ENCODE data around the gene G3BP1. TPM values are rescaled to one million over a fixed set of nuclear protein-coding genes. Genes with fewer than 3 reads are reported as not detected.

Gene G3BP1
- total and polyA plus RNA-seq, 9 of the 15 experiments (the other 6 are each of a cell fraction or from before 2014, with no cell fraction given) = 54.7 to 264 (median 105) TPM

DNA sequence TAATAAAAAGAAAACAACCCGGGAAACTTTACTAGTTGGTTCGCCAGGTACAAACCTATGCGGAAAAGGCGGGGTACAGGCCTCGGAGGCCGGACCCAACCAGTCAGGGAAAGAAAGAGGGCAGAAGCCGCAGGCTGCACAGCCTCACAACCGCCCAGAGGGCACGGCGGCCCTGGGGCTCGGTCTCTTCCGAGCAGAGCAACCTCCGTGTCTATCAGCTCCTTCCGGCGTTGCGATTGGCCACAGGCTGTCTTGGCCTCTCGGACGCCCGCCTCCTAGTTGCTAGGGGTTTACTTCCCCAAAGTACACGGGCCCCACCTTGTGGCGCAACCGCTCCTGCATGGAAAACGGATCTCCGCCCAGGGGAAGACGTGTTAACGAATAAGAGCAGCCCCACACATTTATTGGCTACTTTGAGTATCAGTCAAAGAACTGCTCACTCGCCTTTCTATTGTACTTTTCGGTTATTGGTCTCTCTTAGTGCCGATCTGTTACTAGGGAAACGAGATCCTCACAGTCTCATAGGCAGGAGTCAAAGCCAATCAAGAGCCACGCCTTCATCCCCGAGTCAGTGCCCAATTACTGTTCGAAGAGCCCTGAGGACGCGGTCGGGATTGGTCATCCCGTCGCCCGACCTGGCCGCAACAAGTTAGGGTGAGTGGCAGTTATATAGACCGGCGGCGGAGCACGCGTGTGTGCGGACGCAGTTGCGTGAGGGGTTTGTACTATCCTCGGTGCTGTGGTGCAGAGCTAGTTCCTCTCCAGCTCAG lies at the start of gene G3BP1 (continued):
- TF ChIP-seq, protein P1, sequence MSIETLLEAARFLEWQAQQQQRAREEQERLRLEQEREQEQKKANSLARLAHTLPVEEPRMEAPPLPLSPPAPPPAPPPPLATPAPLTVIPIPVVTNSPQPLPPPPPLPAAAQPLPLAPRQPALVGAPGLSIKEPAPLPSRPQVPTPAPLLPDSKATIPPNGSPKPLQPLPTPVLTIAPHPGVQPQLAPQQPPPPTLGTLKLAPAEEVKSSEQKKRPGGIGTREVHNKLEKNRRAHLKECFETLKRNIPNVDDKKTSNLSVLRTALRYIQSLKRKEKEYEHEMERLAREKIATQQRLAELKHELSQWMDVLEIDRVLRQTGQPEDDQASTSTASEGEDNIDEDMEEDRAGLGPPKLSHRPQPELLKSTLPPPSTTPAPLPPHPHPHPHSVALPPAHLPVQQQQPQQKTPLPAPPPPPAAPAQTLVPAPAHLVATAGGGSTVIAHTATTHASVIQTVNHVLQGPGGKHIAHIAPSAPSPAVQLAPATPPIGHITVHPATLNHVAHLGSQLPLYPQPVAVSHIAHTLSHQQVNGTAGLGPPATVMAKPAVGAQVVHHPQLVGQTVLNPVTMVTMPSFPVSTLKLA (conservative IDR thresholded peaks at IDR 0.05) = peak; percentile 92 to 96
- peak in 1 of 2 experiments; percentile 59; a peak in 1 of 3 replicates for TF ChIP-seq CBX3 (IDR thresholded peaks at IDR 0.05; ENCODE audit: borderline replicate concordance in 1 of 2, low read length in 2 of 2)
- TF ChIP-seq CTBP1 (IDR thresholded peaks at IDR 0.05; ENCODE audit: borderline replicate concordance) = peak; percentile 55; the same call in 1 of the 2 replicates
- 0 out of 2 replicates have a peak, but pooled peaks have one; percentile 20 for TF ChIP-seq SMARCC2 (IDR thresholded peaks at IDR 0.05; ENCODE audit: low read depth)
- no peak for TF ChIP-seq ZNF561 (CRISPR knock-in tag; conservative IDR thresholded peaks at IDR 0.05)
- TF ChIP-seq TBL1XR1 (IDR thresholded peaks at IDR 0.05; ENCODE audit: low read length in 2 of 2) = peak in 1 of 2 experiments; percentile 59; a peak in 2 of 4 replicates
- TF ChIP-seq, protein P2, sequence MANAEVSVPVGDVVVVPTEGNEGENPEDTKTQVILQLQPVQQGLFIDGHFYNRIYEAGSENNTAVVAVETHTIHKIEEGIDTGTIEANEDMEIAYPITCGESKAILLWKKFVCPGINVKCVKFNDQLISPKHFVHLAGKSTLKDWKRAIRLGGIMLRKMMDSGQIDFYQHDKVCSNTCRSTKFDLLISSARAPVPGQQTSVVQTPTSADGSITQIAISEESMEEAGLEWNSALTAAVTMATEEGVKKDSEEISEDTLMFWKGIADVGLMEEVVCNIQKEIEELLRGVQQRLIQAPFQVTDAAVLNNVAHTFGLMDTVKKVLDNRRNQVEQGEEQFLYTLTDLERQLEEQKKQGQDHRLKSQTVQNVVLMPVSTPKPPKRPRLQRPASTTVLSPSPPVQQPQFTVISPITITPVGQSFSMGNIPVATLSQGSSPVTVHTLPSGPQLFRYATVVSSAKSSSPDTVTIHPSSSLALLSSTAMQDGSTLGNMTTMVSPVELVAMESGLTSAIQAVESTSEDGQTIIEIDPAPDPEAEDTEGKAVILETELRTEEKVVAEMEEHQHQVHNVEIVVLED (CRISPR knock-in tag; IDR thresholded peaks at IDR 0.05) = peak; percentile 80
- no peak for TF ChIP-seq ZNF316 (IDR thresholded peaks at IDR 0.05)
- TF ChIP-seq, protein P3, sequence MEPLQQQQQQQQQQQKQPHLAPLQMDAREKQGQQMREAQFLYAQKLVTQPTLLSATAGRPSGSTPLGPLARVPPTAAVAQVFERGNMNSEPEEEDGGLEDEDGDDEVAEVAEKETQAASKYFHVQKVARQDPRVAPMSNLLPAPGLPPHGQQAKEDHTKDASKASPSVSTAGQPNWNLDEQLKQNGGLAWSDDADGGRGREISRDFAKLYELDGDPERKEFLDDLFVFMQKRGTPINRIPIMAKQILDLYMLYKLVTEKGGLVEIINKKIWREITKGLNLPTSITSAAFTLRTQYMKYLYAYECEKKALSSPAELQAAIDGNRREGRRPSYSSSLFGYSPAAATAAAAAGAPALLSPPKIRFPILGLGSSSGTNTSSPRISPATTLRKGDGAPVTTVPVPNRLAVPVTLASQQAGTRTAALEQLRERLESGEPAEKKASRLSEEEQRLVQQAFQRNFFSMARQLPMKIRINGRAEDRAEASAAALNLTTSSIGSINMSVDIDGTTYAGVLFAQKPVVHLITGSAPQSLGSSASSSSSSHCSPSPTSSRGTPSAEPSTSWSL (CRISPR knock-in tag; IDR thresholded peaks at IDR 0.05; ENCODE audit: borderline replicate concordance) = no peak
- no peak for TF ChIP-seq NELFE (IDR thresholded peaks at IDR 0.05; ENCODE audit: insufficient read depth, insufficient read length)
- TF ChIP-seq FOXA1 (IDR thresholded peaks at IDR 0.05; ENCODE audit: borderline replicate concordance) = no peak
- TF ChIP-seq, protein P4, sequence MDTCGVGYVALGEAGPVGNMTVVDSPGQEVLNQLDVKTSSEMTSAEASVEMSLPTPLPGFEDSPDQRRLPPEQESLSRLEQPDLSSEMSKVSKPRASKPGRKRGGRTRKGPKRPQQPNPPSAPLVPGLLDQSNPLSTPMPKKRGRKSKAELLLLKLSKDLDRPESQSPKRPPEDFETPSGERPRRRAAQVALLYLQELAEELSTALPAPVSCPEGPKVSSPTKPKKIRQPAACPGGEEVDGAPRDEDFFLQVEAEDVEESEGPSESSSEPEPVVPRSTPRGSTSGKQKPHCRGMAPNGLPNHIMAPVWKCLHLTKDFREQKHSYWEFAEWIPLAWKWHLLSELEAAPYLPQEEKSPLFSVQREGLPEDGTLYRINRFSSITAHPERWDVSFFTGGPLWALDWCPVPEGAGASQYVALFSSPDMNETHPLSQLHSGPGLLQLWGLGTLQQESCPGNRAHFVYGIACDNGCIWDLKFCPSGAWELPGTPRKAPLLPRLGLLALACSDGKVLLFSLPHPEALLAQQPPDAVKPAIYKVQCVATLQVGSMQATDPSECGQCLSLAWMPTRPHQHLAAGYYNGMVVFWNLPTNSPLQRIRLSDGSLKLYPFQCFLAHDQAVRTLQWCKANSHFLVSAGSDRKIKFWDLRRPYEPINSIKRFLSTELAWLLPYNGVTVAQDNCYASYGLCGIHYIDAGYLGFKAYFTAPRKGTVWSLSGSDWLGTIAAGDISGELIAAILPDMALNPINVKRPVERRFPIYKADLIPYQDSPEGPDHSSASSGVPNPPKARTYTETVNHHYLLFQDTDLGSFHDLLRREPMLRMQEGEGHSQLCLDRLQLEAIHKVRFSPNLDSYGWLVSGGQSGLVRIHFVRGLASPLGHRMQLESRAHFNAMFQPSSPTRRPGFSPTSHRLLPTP (IDR thresholded peaks at IDR 0.05; ENCODE audit: borderline replicate concordance, extremely low read depth, insufficient read length) = no peak
- TF ChIP-seq NEUROD1 (IDR thresholded peaks at IDR 0.05; ENCODE audit: borderline replicate concordance, low read depth, low read length, partially characterized antibody) = peak; percentile 99
- no peak for TF ChIP-seq SMAD2 (IDR thresholded peaks at IDR 0.05; ENCODE audit: low read depth, low read length)
- TF ChIP-seq SMC3 (conservative IDR thresholded peaks at IDR 0.05; ENCODE audit: insufficient read depth, low read depth, low read length) = peak; percentile 44; the same call in 1 of the 2 replicates
- no peak for TF ChIP-seq DACH1 (IDR thresholded peaks at IDR 0.05; ENCODE audit: partially characterized antibody)
- no peak for TF ChIP-seq TAF15 (IDR thresholded peaks at IDR 0.05; ENCODE audit: low read depth, low read length)
- TF ChIP-seq ARID1B (IDR thresholded peaks at IDR 0.05) = peak; percentile 4; the same call in 1 of the 2 replicates
- peak; percentile 100 for TF ChIP-seq MBD2 (IDR thresholded peaks at IDR 0.05; ENCODE audit: borderline replicate concordance, low read depth)
- no peak for TF ChIP-seq YBX1 (IDR thresholded peaks at IDR 0.05)

Measured in K562 (cell line).